GM23248 (cell line): ENCODE data around the gene IFT52.

ENCODE experiments used
- EZH2 ChIP-seq: fragments of 200-600 bp; sonication (generic); IDR thresholded peaks from 2 replicates; pipeline ENCODE4 v1.6.1; 2018; ENCODE audit warnings: antibody characterized with exemption, mild to moderate bottlenecking; ENCODE audit not compliant: insufficient read depth, poor library complexity, severe bottlenecking
- EZH2phosphoT487 ChIP-seq: fragments of 200-600 bp; sonication (generic); IDR thresholded peaks from 2 replicates; pipeline ENCODE4 v1.6.1; 2018; ENCODE audit warnings: antibody characterized with exemption, moderate library complexity, mild to moderate bottlenecking, low read depth; ENCODE audit not compliant: insufficient read depth

DNA sequence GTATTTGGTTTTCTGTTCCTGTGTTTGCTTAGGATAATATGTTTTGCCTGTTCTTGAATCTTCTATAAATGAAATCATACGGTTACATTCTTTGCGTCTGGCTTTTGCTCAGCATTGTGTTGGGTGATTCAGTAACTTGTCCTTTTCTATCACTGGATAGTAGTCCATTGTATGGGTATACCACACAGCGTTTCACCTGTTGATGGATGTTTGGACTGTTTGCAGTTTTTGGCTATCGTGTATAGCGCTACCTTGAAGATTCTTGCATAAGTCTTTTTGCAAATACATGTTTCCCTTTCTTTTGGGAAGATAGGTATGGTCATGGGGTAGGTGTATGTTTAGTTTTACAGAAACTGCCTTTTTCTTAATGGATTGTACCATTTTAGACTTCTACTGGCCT, 85.6 kb downstream of the IFT52 start:
- TF ChIP-seq EZH2 (no peak), EZH2phosphoT487 (no peak)
